Aorta (tissue), 5 donors: ENCODE data around the gene KCTD6. TPM values are rescaled to one million over a fixed set of nuclear protein-coding genes. Genes with fewer than 3 reads are reported as not detected.

Experiments used
- ATAC-seq: fragments of 200-7000 bp; cut with Tn5 transposase; one replicate; pipeline ENCODE4 v1.9.1; 2022; ENCODE audit warnings: moderate library complexity; ENCODE audit not compliant: low FRiP score
- DNase-seq, 2 donors: peaks; one replicate each; pipeline ENCODE4 v3.0.0-alpha.2; 2020
- H3K27ac ChIP-seq, 2 donors: one replicate each; pipeline ENCODE4 v1.5.1; 2013; ENCODE audit warnings: low read length in 2 of 2, mild to moderate bottlenecking in 2 of 2, moderate library complexity in 2 of 2, control low read depth in 1 of 2, inconsistent platforms in 1 of 2, low read depth in 1 of 2
- H3K27me3 ChIP-seq, 2 donors: one replicate each; pipeline ENCODE4 v1.6.1; 2013; ENCODE audit warnings: control low read depth in 1 of 2, low read length in 1 of 2, mild to moderate bottlenecking in 1 of 2, moderate library complexity in 1 of 2; ENCODE audit not compliant: insufficient read depth in 2 of 2, control insufficient read depth in 1 of 2
- H3K36me3 ChIP-seq, 2 donors: one replicate each; pipeline ENCODE4 v1.6.1; 2013; ENCODE audit warnings: control low read depth in 1 of 2, low read length in 1 of 2, mild to moderate bottlenecking in 1 of 2; ENCODE audit not compliant: insufficient read depth in 2 of 2, control insufficient read depth in 1 of 2
- H3K4me1 ChIP-seq, 2 donors: one replicate each; pipeline ENCODE4 v1.6.1; 2013; ENCODE audit warnings: low read length in 2 of 2, control low read depth in 1 of 2, mild to moderate bottlenecking in 1 of 2, moderate library complexity in 1 of 2; ENCODE audit not compliant: insufficient read depth in 2 of 2, control insufficient read depth in 1 of 2
- H3K4me3 ChIP-seq, 2 donors: one replicate each; pipeline ENCODE4 v1.5.1; 2013; ENCODE audit warnings: low read length in 2 of 2, control low read depth in 1 of 2, mild to moderate bottlenecking in 1 of 2
- H3K9me3 ChIP-seq: one replicate; pipeline ENCODE4 v1.6.1; 2013; ENCODE audit warnings: mild to moderate bottlenecking, low read length; ENCODE audit not compliant: control insufficient read depth
- WGBS, 2 donors: extraction: QIAGEN DNeasy Blood & Tissue Kit; methylation state at CpG; one replicate each; pipeline ENCODE4 v1.1.7; 2013; 5-methylcytosine and 5-hydroxymethylcytosine counted together
- intact Hi-C, 2 donors: fragments of 100-400 bp; cut with DNase I; formaldehyde crosslinking; loops; one replicate each; pipeline versions ENCODE4 v1.14.2 to v1.15.0; 2022
- polyA plus RNA-seq, 2 donors: library from polyadenylated mRNA; stranded (reverse); fragments of 200-250 nt; gene quantifications; one replicate each; pipeline ENCODE4 v1.2.3, GENCODE V29; 2013
- total RNA-seq, 2 donors: library from RNA; stranded (reverse); fragmentation: NEBNext Ultra II Directional; extraction: Animal tissue kit (Norgen Biotek cat#: 25700); gene quantifications; one replicate each; pipeline ENCODE4 v1.2.1, GENCODE V29; 2021
- donor health status: healthy with polysubstance abuse.
- donor health status: Bipolar disorder and iron deficiency.
- donor health status: DM: no; HTN: no; CAD: no.
- donor health status: DM: no; HTN: no; CAD: no.
- donor health status: DM: yes; HTN: yes; CAD: no.

KCTD6 gene
- total and polyA plus RNA-seq, 4 donors, result 5.9 to 16.5 (median 10.3) TPM

- Histone ChIP-seq H3K9me3 (no peaks in the 10 kb centered on the region), H3K4me1 (no peaks in the 10 kb centered on the region), H3K27me3 (no peaks in the 10 kb centered on the region), H3K4me3 (no peak overlapping the region), H3K27ac (no peak overlapping the region), H3K36me3 (peaks cover 0 to 2% of the 10 kb centered on the region in 2 donors)
- DNase-seq, result no peak
- intact Hi-C loops, result loop anchor here in 1 of 2 donors (10.0 kb wide), 1 partner anchor 101 kb away; the partner anchor contains the start of gene PDHB
- ATAC-seq, result no peak
- WGBS, 2 donors, result 46 to 51% methylated on average over 2 of the region's 2 CpGs
Observed at GRCh38 chr3:58535531-58536500, 43.9 kb downstream of the KCTD6 start.

- Histone ChIP-seq H3K36me3 (no peaks in the 10 kb centered on the region), H3K4me3 (peak within 1 kb of the TSS; percentile 10 to 53), H3K9me3 (no peaks in the 10 kb centered on the region), H3K27me3 (no peaks in the 10 kb centered on the region), H3K4me1 (no peaks in the 10 kb centered on the region), H3K27ac (peak within 1 kb of the TSS in 1 of 2 donors; percentile 73)
- intact Hi-C loops, result loop anchor here in 1 of 2 donors (10.0 kb wide), 1 partner anchor 102 kb away; the partner anchor contains the start of gene PDHB
- peak; percentile 80 to 85 for DNase-seq
- WGBS, 2 donors, result 9 to 10% methylated on average over 13 of the region's 13 CpGs
- peak; percentile 91 for ATAC-seq
Observed at GRCh38 chr3:58536501-58537411, 44.9 kb downstream of the KCTD6 start, which contains the start of gene ACOX2. TSS of gene ACOX2 (minus strand) at chr3:58537190. CDS start at chr3:58535106, 2,084 bp downstream.

GRCh38 chr3:58537412-58538301 lies 45.8 kb downstream of the KCTD6 start:
- H3K9me3 ChIP-seq, result no peaks in the 10 kb centered on the region
- no peaks in the 10 kb centered on the region for H3K36me3 ChIP-seq
- H3K4me1 ChIP-seq, result no peaks in the 10 kb centered on the region
- WGBS, 2 donors, result 65 to 68% methylated on average over 4 of the region's 4 CpGs
- H3K4me3 ChIP-seq, result no peak overlapping the region
- no peaks in the 10 kb centered on the region for H3K27me3 ChIP-seq
- H3K27ac ChIP-seq, result peak overlapping the region in 1 of 2 donors; percentile 73
- ATAC-seq, result no peak
- DNase-seq, result no peak
- intact Hi-C loops, result loop anchor here in 1 of 2 donors (10.0 kb wide), 1 partner anchor 103 kb away; the partner anchor contains the start of gene PDHB

GRCh38 chr3:58539626-58540025 lies 47.7 kb downstream of the KCTD6 start:
- WGBS, 2 donors, result 86% methylated on average over 10 of the region's 10 CpGs
- Histone ChIP-seq H3K4me1 (no peaks in the 10 kb centered on the region), H3K27ac (no peak overlapping the region), H3K4me3 (no peak overlapping the region), H3K27me3 (no peaks in the 10 kb centered on the region), H3K36me3 (no peaks in the 10 kb centered on the region), H3K9me3 (no peaks in the 10 kb centered on the region)
- no peak for DNase-seq
- no peak for ATAC-seq
- intact Hi-C loops, result loop anchor here in 1 of 2 donors (10.0 kb wide), 1 partner anchor 105 kb away; the partner anchor contains the start of gene PDHB

GRCh38 chr3:58540176-58540858 lies 48.4 kb downstream of the KCTD6 start:
- Histone ChIP-seq H3K4me1 (no peaks in the 10 kb centered on the region), H3K9me3 (no peaks in the 10 kb centered on the region), H3K4me3 (no peak overlapping the region), H3K36me3 (no peaks in the 10 kb centered on the region), H3K27me3 (no peaks in the 10 kb centered on the region), H3K27ac (no peak overlapping the region)
- no peak for DNase-seq
- WGBS, 2 donors, result 94% methylated on average over 8 of the region's 8 CpGs
- intact Hi-C loops, result no loop called here
- ATAC-seq, result no peak

- intact Hi-C loops, result no loop called here
- Histone ChIP-seq H3K27me3 (no peaks in the 10 kb centered on the region), H3K4me3 (no peak overlapping the region), H3K27ac (no peak overlapping the region), H3K4me1 (no peaks in the 10 kb centered on the region), H3K9me3 (no peaks in the 10 kb centered on the region), H3K36me3 (no peaks in the 10 kb centered on the region)
- DNase-seq (no peak), ATAC-seq (no peak)
- WGBS, 2 donors, result 64 to 75% methylated on average over 3 of the region's 3 CpGs
Observed at GRCh38 chr3:58544541-58544940, 52.6 kb downstream of the KCTD6 start.

- H3K4me1 ChIP-seq, result no peaks in the 10 kb centered on the region
Observed at GRCh38 chr3:58551636-58552180, 59.8 kb downstream of the KCTD6 start.

More at GRCh38 chr3:58551636-58552180, 59.8 kb downstream of the KCTD6 start:
- no peak for DNase-seq
- 84 to 90% methylated on average over 4 of the region's 4 CpGs for WGBS, 2 donors
- intact Hi-C loops, result no loop called here
- Histone ChIP-seq H3K36me3 (no peaks in the 10 kb centered on the region), H3K4me3 (no peak overlapping the region), H3K9me3 (peaks cover 2% of the 10 kb centered on the region), H3K27ac (no peak overlapping the region), H3K27me3 (no peaks in the 10 kb centered on the region)
- ATAC-seq, result no peak
